HepG2 (cell line): ENCODE data around the gene GASK1A. TPM values are rescaled to one million over a fixed set of nuclear protein-coding genes. Genes with fewer than 3 reads are reported as not detected.
A peak's percentile ranks its signal among the peaks of the same experiment; 100 is the strongest.

Experiments
- CBX5 ChIP-seq: sonication (generic); formaldehyde crosslinking; IDR thresholded peaks from 2 replicates; pipeline ENCODE4 v1.4.0; 2020; ENCODE audit warnings: missing genetic modification reagents, borderline replicate concordance
- GABPA ChIP-seq, 2 experiments: IDR thresholded peaks; 2 replicates each; pipeline ENCODE4 v1.6.1; 2011 to 2016; ENCODE audit warnings: low read depth in 2 of 2, low read length in 1 of 2, missing biosample characterization in 1 of 2, missing genetic modification characterization in 1 of 2
- GABPB1 ChIP-seq: IDR thresholded peaks from 2 replicates; pipeline ENCODE4 v1.6.1; 2016; ENCODE audit warnings: mild to moderate bottlenecking, missing genetic modification reagents, moderate library complexity, missing compliant biosample characterization
- GPBP1L1 ChIP-seq: sonication (generic); formaldehyde crosslinking; IDR thresholded peaks from 2 replicates; pipeline ENCODE4 v1.5.0; 2020; ENCODE audit warnings: mild to moderate bottlenecking, missing genetic modification reagents
- GPN1 ChIP-seq: sonication (generic); formaldehyde crosslinking; IDR thresholded peaks from 2 replicates; pipeline ENCODE4 v1.5.1; 2020; ENCODE audit warnings: missing genetic modification reagents, borderline replicate concordance
- GRHL1 ChIP-seq: sonication (generic); formaldehyde crosslinking; conservative IDR thresholded peaks from 2 replicates; pipeline ENCODE4 v1.8.0; 2022; ENCODE audit warnings: missing genetic modification reagents
- HNRNPK ChIP-seq: fragments of 200-400 bp; formaldehyde crosslinking; IDR thresholded peaks from 2 replicates; pipeline ENCODE4 v1.6.1; 2018; ENCODE audit warnings: low read length, low read depth, moderate library complexity, mild to moderate bottlenecking; ENCODE audit not compliant: poor library complexity, severe bottlenecking
- IRX3 ChIP-seq: sonication (generic); formaldehyde crosslinking; IDR thresholded peaks from 2 replicates; pipeline ENCODE4 v1.8.1; 2023; ENCODE audit warnings: mild to moderate bottlenecking, low read depth, missing genetic modification reagents, borderline replicate concordance
- NCOA1 ChIP-seq: sonication (generic); formaldehyde crosslinking; IDR thresholded peaks from 2 replicates; pipeline ENCODE4 v1.9.0; 2021; ENCODE audit warnings: missing genetic modification reagents
- RXRB ChIP-seq: IDR thresholded peaks from 2 replicates; pipeline ENCODE4 v1.6.1; 2016; ENCODE audit warnings: borderline replicate concordance, missing genetic modification reagents, missing compliant biosample characterization
- SMARCE1 ChIP-seq: fragments of 450-650 bp; IDR thresholded peaks from 2 replicates; pipeline ENCODE4 v1.6.1; 2017; ENCODE audit warnings: borderline replicate concordance
- SP5 ChIP-seq: IDR thresholded peaks from 2 replicates; pipeline ENCODE4 v1.6.1; 2016; ENCODE audit warnings: low read depth, borderline replicate concordance
- ZFX ChIP-seq: sonication (generic); formaldehyde crosslinking; IDR thresholded peaks from 2 replicates; pipeline ENCODE4 v1.4.0; 2020; ENCODE audit warnings: mild to moderate bottlenecking, low read depth, missing genetic modification reagents, moderate library complexity
- ZNF136 ChIP-seq: sonication (generic); formaldehyde crosslinking; IDR thresholded peaks from 2 replicates; pipeline ENCODE4 v1.8.1; 2022; ENCODE audit warnings: low read depth, mild to moderate bottlenecking, moderate library complexity, missing genetic modification reagents
- ZNF263 ChIP-seq: sonication (generic); formaldehyde crosslinking; IDR thresholded peaks from 2 replicates; pipeline ENCODE4 v1.4.0; 2020; ENCODE audit warnings: missing genetic modification reagents
- ZNF556 ChIP-seq: sonication (generic); formaldehyde crosslinking; IDR thresholded peaks from 2 replicates; pipeline ENCODE4 v1.4.0; 2020; ENCODE audit warnings: mild to moderate bottlenecking, missing genetic modification reagents, borderline replicate concordance
- ZNF782 ChIP-seq: sonication (generic); formaldehyde crosslinking; IDR thresholded peaks from 2 replicates; pipeline ENCODE4 v1.4.0; 2020; ENCODE audit warnings: missing genetic modification reagents, mild to moderate bottlenecking, borderline replicate concordance
- ZNF841 ChIP-seq: sonication (generic); formaldehyde crosslinking; IDR thresholded peaks from 2 replicates; pipeline ENCODE4 v1.8.1; 2023; ENCODE audit warnings: missing genetic modification reagents, borderline replicate concordance
- polyA plus RNA-seq, 8 experiments: library from polyadenylated mRNA; depleted of rRNA in 3 of 8; stranded (reverse) in 7 of 8; unstranded in 1 of 8; fragments of >200 nt; fragmentation: Illumina TruSeq in 4 of 8; extraction: Trizol in 4 of 8; gene quantifications; 2 replicates each; pipeline versions ENCODE4 v1.2.1 to v1.2.3, GENCODE V29; 2011 to 2016; ENCODE audit warnings: low read depth in 4 of 8, missing spikeins in 1 of 8, mixed read lengths in 1 of 8; ENCODE audit not compliant: insufficient read depth in 1 of 8
- total RNA-seq, 5 experiments: library from RNA; depleted of rRNA; stranded (reverse); fragments of >200 nt; fragmentation: Illumina TruSeq; extraction: Trizol; gene quantifications; 2 replicates each; pipeline ENCODE4 v1.2.3, GENCODE V29; 2016; ENCODE audit warnings: low read depth in 1 of 5
- TF ChIP-seq, protein P1 (sequence below): IDR thresholded peaks from 2 replicates; pipeline ENCODE4 v1.6.1; 2016; ENCODE audit warnings: low read depth, borderline replicate concordance
- TF ChIP-seq, protein P2 (sequence below): sonication (generic); formaldehyde crosslinking; IDR thresholded peaks from 2 replicates; pipeline ENCODE4 v1.4.0; 2020; ENCODE audit warnings: mild to moderate bottlenecking, missing genetic modification reagents

GASK1A gene
- total and polyA plus RNA-seq, 2 of the 13 experiments (the other 11 are each of a cell fraction or from before 2014, with no cell fraction given): not detected

DNA sequence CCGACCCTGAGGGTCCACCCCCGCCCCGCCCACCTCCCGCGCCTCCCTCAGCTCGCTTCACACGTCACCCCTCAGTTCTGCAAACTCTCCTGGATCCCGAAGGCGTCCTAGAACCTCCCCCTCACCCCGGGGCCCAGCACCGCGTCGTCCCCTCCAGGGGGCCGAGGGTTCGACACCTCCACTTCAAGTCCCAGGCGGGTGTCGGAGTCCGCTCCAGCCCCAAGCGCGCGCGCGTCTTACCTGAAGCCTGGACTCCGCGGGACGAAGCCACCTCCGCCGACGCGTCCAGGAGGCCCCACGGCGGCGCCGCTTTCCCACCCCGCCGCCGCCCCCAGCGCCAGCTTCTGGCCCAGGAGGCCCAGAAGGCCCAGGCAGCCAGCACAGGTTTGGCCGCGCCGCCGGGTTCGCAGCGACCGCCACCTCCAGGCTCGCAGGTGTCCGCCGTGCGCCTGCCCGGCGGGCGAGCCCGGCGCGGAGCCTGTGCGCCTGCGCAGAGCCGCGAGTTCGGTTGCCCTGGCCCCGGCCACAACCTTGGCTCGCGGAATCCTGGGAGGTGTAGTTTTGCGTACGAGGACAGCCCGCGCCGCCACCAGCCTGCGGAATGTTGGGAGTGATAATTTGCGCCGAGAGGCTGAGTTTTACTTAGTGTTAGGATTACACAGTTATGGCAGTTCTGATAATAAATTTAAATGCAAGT lies 126.6 kb downstream of the GASK1A start, which contains the start of gene POMGNT2 (continued):
- TF ChIP-seq ZNF556 (CRISPR knock-in tag) (peak; percentile 78; the same call in 1 of the 2 replicates), GABPB1 (CRISPR knock-in tag) (peak; percentile 73), ZNF782 (CRISPR knock-in tag) (peak; percentile 61; the same call in 1 of the 2 replicates), CBX5 (CRISPR knock-in tag) (no peak), ZNF136 (CRISPR knock-in tag) (no peak), SP5 (CRISPR knock-in tag) (no peak), SMARCE1 (no peak), ZNF263 (CRISPR knock-in tag) (no peak), NCOA1 (CRISPR knock-in tag) (no peak), IRX3 (CRISPR knock-in tag) (no peak), RXRB (CRISPR knock-in tag) (no peak), ZNF841 (CRISPR knock-in tag) (no peak), GRHL1 (CRISPR knock-in tag) (no peak), GPN1 (no peak), HNRNPK (no peak), ZFX (CRISPR knock-in tag) (peak; percentile 84), GPBP1L1 (CRISPR knock-in tag) (no peak), GABPA (IDR thresholded peaks at IDR 0.05; ENCODE audit: low read depth, low read length) (no peak), GABPA (CRISPR knock-in tag; IDR thresholded peaks at IDR 0.05; ENCODE audit: low read depth) (no peak)
- TF ChIP-seq, protein P1, sequence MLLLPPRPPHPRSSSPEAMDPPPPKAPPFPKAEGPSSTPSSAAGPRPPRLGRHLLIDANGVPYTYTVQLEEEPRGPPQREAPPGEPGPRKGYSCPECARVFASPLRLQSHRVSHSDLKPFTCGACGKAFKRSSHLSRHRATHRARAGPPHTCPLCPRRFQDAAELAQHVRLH (CRISPR knock-in tag): peak; percentile 28; the same call in 1 of the 2 replicates
- TF ChIP-seq, protein P2, sequence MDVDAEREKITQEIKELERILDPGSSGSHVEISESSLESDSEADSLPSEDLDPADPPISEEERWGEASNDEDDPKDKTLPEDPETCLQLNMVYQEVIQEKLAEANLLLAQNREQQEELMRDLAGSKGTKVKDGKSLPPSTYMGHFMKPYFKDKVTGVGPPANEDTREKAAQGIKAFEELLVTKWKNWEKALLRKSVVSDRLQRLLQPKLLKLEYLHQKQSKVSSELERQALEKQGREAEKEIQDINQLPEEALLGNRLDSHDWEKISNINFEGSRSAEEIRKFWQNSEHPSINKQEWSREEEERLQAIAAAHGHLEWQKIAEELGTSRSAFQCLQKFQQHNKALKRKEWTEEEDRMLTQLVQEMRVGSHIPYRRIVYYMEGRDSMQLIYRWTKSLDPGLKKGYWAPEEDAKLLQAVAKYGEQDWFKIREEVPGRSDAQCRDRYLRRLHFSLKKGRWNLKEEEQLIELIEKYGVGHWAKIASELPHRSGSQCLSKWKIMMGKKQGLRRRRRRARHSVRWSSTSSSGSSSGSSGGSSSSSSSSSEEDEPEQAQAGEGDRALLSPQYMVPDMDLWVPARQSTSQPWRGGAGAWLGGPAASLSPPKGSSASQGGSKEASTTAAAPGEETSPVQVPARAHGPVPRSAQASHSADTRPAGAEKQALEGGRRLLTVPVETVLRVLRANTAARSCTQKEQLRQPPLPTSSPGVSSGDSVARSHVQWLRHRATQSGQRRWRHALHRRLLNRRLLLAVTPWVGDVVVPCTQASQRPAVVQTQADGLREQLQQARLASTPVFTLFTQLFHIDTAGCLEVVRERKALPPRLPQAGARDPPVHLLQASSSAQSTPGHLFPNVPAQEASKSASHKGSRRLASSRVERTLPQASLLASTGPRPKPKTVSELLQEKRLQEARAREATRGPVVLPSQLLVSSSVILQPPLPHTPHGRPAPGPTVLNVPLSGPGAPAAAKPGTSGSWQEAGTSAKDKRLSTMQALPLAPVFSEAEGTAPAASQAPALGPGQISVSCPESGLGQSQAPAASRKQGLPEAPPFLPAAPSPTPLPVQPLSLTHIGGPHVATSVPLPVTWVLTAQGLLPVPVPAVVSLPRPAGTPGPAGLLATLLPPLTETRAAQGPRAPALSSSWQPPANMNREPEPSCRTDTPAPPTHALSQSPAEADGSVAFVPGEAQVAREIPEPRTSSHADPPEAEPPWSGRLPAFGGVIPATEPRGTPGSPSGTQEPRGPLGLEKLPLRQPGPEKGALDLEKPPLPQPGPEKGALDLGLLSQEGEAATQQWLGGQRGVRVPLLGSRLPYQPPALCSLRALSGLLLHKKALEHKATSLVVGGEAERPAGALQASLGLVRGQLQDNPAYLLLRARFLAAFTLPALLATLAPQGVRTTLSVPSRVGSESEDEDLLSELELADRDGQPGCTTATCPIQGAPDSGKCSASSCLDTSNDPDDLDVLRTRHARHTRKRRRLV (CRISPR knock-in tag): no peak
